IMR-90 (cell line): Measurements from ENCODE around the gene CDT1. TPM values are rescaled to one million over a fixed set of nuclear protein-coding genes. Genes with fewer than 3 reads are reported as not detected.

Experiments
- ATAC-seq: fragments of 200-7000 bp; cut with Tn5 transposase; 2 replicates; pipeline ENCODE4 v1.9.1; 2020; ENCODE audit warnings: low read depth, mild to moderate bottlenecking, moderate library complexity
- BruUV-seq: library from RNA; stranded (reverse); fragments of 400-500 nt; replicated peaks from 2 replicates; lab custom pipeline; 2021; lab: Mats Ljungman, UMichigan
- CTCF ChIA-PET: fragments of 300-600 bp; formaldehyde crosslinking; extraction: SDS; loops from one replicate; lab custom pipeline; 2021; ENCODE audit warnings: antibody characterized with exemption; lab: Yijun Ruan, JAX
- POLR2A ChIA-PET: fragments of 300-600 bp; sonication (Branson Sonifier 250); formaldehyde crosslinking; loops from one replicate; lab custom pipeline; 2022; ENCODE audit warnings: antibody characterized with exemption; ENCODE audit not compliant: unreplicated experiment; lab: Charles Lee
- DNase-seq: peaks from one replicate; pipeline ENCODE4 v3.0.0; 2013
- H2AFZ ChIP-seq: replicated peaks from 2 replicates; pipeline ENCODE3; 2013; ENCODE audit warnings: low read length, mild to moderate bottlenecking; ENCODE audit not compliant: poor library complexity
- H2AK5ac ChIP-seq: 2 replicates; pipeline ENCODE4 v1.6.1; 2013; ENCODE audit warnings: low read depth, low read length, inconsistent platforms
- H2AK9ac ChIP-seq: replicated peaks from 2 replicates; pipeline ENCODE3; 2013; ENCODE audit warnings: mild to moderate bottlenecking, low read depth, low read length, moderate library complexity; ENCODE audit not compliant: poor library complexity
- H2BK120ac ChIP-seq: 2 replicates; pipeline ENCODE4 v1.6.1; 2013; ENCODE audit warnings: low read depth, low read length, inconsistent platforms
- H2BK15ac ChIP-seq: 3 replicates; pipeline ENCODE4 v1.6.1; 2013; ENCODE audit warnings: low read depth, low read length, inconsistent platforms
- H2BK20ac ChIP-seq: 2 replicates; pipeline ENCODE4 v1.6.1; 2013; ENCODE audit warnings: low read depth, mild to moderate bottlenecking, inconsistent platforms, low read length, moderate library complexity
- H2BK5ac ChIP-seq: 2 replicates; pipeline ENCODE4 v1.6.1; 2013; ENCODE audit warnings: mild to moderate bottlenecking, low read depth, low read length, inconsistent platforms; ENCODE audit not compliant: poor library complexity, severe bottlenecking
- H3K14ac ChIP-seq: replicated peaks from 2 replicates; pipeline ENCODE4 v1.6.1; 2013; ENCODE audit warnings: low read depth, low read length, inconsistent platforms
- H3K18ac ChIP-seq: 2 replicates; pipeline ENCODE4 v1.6.1; 2013; ENCODE audit warnings: low read depth, low read length, control low read depth
- H3K23ac ChIP-seq: 2 replicates; pipeline ENCODE4 v1.6.1; 2013; ENCODE audit warnings: low read depth, low read length, inconsistent platforms
- H3K27ac ChIP-seq: 2 replicates; pipeline ENCODE4 v1.5.1; 2013; ENCODE audit warnings: mild to moderate bottlenecking, control low read depth, low read length; ENCODE audit not compliant: insufficient read depth
- H3K27me3 ChIP-seq: 2 replicates; pipeline ENCODE4 v1.6.1; 2013; ENCODE audit warnings: low read length; ENCODE audit not compliant: control insufficient read depth, insufficient read depth
- H3K36me3 ChIP-seq: 2 replicates; pipeline ENCODE4 v1.6.1; 2013; ENCODE audit warnings: low read length, mixed read lengths; ENCODE audit not compliant: control insufficient read depth, insufficient read depth
- H3K4ac ChIP-seq: 2 replicates; pipeline ENCODE4 v1.6.1; 2013; ENCODE audit warnings: low read depth, low read length, inconsistent platforms
- H3K4me1 ChIP-seq: 2 replicates; pipeline ENCODE4 v1.6.1; 2013; ENCODE audit warnings: low read length, mixed read lengths; ENCODE audit not compliant: control insufficient read depth, insufficient read depth
- H3K4me2 ChIP-seq: 2 replicates; pipeline ENCODE4 v1.6.1; 2013; ENCODE audit warnings: low read depth, mild to moderate bottlenecking, control low read depth, low read length, moderate library complexity
- H3K4me3 ChIP-seq: 2 replicates; pipeline ENCODE4 v1.5.1; 2013; ENCODE audit warnings: low read depth, mild to moderate bottlenecking, control low read depth, low read length, moderate library complexity; ENCODE audit not compliant: insufficient read depth
- H3K56ac ChIP-seq: 2 replicates; pipeline ENCODE4 v1.6.1; 2013; ENCODE audit warnings: low read length, inconsistent platforms; ENCODE audit not compliant: insufficient read depth; ENCODE audit errors: extremely low read depth
- H3K79me1 ChIP-seq, 2 experiments: 2 replicates each; pipeline ENCODE4 v1.6.1; 2013; ENCODE audit warnings: low read length in 2 of 2, inconsistent platforms in 1 of 2, low read depth in 1 of 2
- H3K9ac ChIP-seq: 2 replicates; pipeline ENCODE4 v1.6.1; 2013; ENCODE audit warnings: low read depth, low read length, control low read depth
- H3K9me1 ChIP-seq: 2 replicates; pipeline ENCODE4 v1.6.1; 2013; ENCODE audit warnings: low read length, inconsistent platforms; ENCODE audit not compliant: insufficient read depth
- H3K9me3 ChIP-seq: 2 replicates; pipeline ENCODE4 v1.6.1; 2013; ENCODE audit warnings: low read length; ENCODE audit not compliant: control insufficient read depth, insufficient read depth
- H4K20me1 ChIP-seq: 2 replicates; pipeline ENCODE4 v1.6.1; 2013; ENCODE audit warnings: low read length, inconsistent platforms; ENCODE audit not compliant: insufficient read depth
- H4K5ac ChIP-seq: 2 replicates; pipeline ENCODE4 v1.6.1; 2013; ENCODE audit warnings: mild to moderate bottlenecking, low read depth, low read length, control low read depth
- H4K8ac ChIP-seq, 2 experiments: 2 replicates each; pipeline ENCODE4 v1.6.1; 2013; ENCODE audit warnings: low read depth in 2 of 2, low read length in 2 of 2, control low read depth in 1 of 2, inconsistent platforms in 1 of 2
- H4K91ac ChIP-seq: 2 replicates; pipeline ENCODE4 v1.6.1; 2013; ENCODE audit warnings: low read depth, low read length, inconsistent platforms; ENCODE audit not compliant: insufficient read depth
- BHLHE40 ChIP-seq: fragments of 150-350 bp; IDR thresholded peaks from 2 replicates; pipeline ENCODE4 v1.6.1; 2016; ENCODE audit warnings: mild to moderate bottlenecking, low read depth, low read length
- CEBPB ChIP-seq: IDR thresholded peaks from 2 replicates; pipeline ENCODE4 v1.6.1; 2012; ENCODE audit warnings: low read depth, low read length, improper control_type of control experiment
- CHD1 ChIP-seq: IDR thresholded peaks from 2 replicates; pipeline ENCODE4 v1.6.1; 2012; ENCODE audit warnings: low read depth, low read length, improper control_type of control experiment
- CTCF ChIP-seq: conservative IDR thresholded peaks from 2 replicates; pipeline ENCODE4 v1.5.1; 2012; ENCODE audit warnings: mild to moderate bottlenecking, low read depth, low read length, improper control_type of control experiment
- ELK1 ChIP-seq: fragments of 150-350 bp; IDR thresholded peaks from 2 replicates; pipeline ENCODE4 v1.6.1; 2016; ENCODE audit warnings: low read depth, mild to moderate bottlenecking, low read length, moderate library complexity, borderline replicate concordance
- FOS ChIP-seq: fragments of 150-350 bp; IDR thresholded peaks from 2 replicates; pipeline ENCODE4 v1.6.1; 2016; ENCODE audit warnings: low read depth, low read length
- MAFK ChIP-seq: IDR thresholded peaks from 2 replicates; pipeline ENCODE4 v1.6.1; 2012; ENCODE audit warnings: low read depth, low read length, improper control_type of control experiment
- MAZ ChIP-seq: IDR thresholded peaks from 2 replicates; pipeline ENCODE4 v1.6.1; 2012; ENCODE audit warnings: low read depth, mild to moderate bottlenecking, low read length, improper control_type of control experiment, moderate library complexity, borderline replicate concordance
- MXI1 ChIP-seq: IDR thresholded peaks from 2 replicates; pipeline ENCODE4 v1.6.1; 2012; ENCODE audit warnings: low read depth, mild to moderate bottlenecking, low read length, moderate library complexity, borderline replicate concordance
- NFE2L2 ChIP-seq: fragments of 150-350 bp; IDR thresholded peaks from 2 replicates; pipeline ENCODE4 v1.6.1; 2016; ENCODE audit warnings: low read depth, mild to moderate bottlenecking, low read length
- POLR2A ChIP-seq: IDR thresholded peaks from 2 replicates; pipeline ENCODE4 v1.6.1; 2012; ENCODE audit warnings: mild to moderate bottlenecking, low read depth, low read length
- RAD21 ChIP-seq: IDR thresholded peaks from 2 replicates; pipeline ENCODE4 v1.6.1; 2012; ENCODE audit warnings: low read length, improper control_type of control experiment
- RCOR1 ChIP-seq: IDR thresholded peaks from 2 replicates; pipeline ENCODE4 v1.6.1; 2012; ENCODE audit warnings: mild to moderate bottlenecking, low read length, improper control_type of control experiment; ENCODE audit not compliant: insufficient replicate concordance
- RFX5 ChIP-seq: IDR thresholded peaks from 2 replicates; pipeline ENCODE4 v1.8.0; 2012; ENCODE audit warnings: low read depth, mild to moderate bottlenecking, low read length, moderate library complexity
- SMC3 ChIP-seq: fragments of 150-350 bp; IDR thresholded peaks from 2 replicates; pipeline ENCODE4 v1.6.1; 2016; ENCODE audit warnings: low read depth, mild to moderate bottlenecking, antibody characterized with exemption, low read length, moderate library complexity
- USF2 ChIP-seq: fragments of 150-350 bp; IDR thresholded peaks from 2 replicates; pipeline ENCODE4 v1.6.1; 2017; ENCODE audit warnings: mild to moderate bottlenecking, antibody characterized with exemption, low read length, low read depth
- WGBS, 2 experiments: methylation state at CpG; one replicate each; pipeline versions ENCODE4 v1.1.5 to v1.1.7; 2013; ENCODE audit warnings: missing lambda C conversion rate in 2 of 2; ENCODE audit not compliant: insufficient read length in 1 of 2; ENCODE audit errors: extremely low coverage in 2 of 2; 5-methylcytosine and 5-hydroxymethylcytosine counted together
- dilution Hi-C: fragments of 300-500 bp; cut with HindIII; formaldehyde crosslinking; loops from one replicate; pipeline ENCODE4 v1.14.3; 2018; ENCODE audit warnings: low sequenced_read_pairs; ENCODE audit not compliant: unreplicated experiment
- in situ Hi-C: fragments of 300-500 bp; cut with MboI; formaldehyde crosslinking; loops from 3 replicates; pipeline ENCODE4 v1.14.3; 2019; ENCODE audit warnings: low sequenced_read_pairs, inconsistent platforms, mixed read lengths
- intact Hi-C: fragments of 100-400 bp; cut with micrococcal nuclease; formaldehyde crosslinking; loops from 2 replicates; pipeline ENCODE4 v1.10.0; 2022
- polyA plus RNA-seq, 3 experiments: library from polyadenylated mRNA; depleted of rRNA; stranded (reverse); fragments of >200 nt; gene quantifications; 2 replicates each; pipeline ENCODE4 v1.2.3, GENCODE V29; 2012; ENCODE audit warnings: low replicate concordance in 1 of 3
- total RNA-seq: library from RNA; depleted of rRNA; stranded (reverse); fragments of >200 nt; gene quantifications from 2 replicates; pipeline ENCODE4 v1.2.3, GENCODE V29; 2012

Gene CDT1
- total and polyA plus RNA-seq, 2 of the 4 experiments (the other 2 are of a cell fraction): 3.2 to 11.8 TPM

DNA sequence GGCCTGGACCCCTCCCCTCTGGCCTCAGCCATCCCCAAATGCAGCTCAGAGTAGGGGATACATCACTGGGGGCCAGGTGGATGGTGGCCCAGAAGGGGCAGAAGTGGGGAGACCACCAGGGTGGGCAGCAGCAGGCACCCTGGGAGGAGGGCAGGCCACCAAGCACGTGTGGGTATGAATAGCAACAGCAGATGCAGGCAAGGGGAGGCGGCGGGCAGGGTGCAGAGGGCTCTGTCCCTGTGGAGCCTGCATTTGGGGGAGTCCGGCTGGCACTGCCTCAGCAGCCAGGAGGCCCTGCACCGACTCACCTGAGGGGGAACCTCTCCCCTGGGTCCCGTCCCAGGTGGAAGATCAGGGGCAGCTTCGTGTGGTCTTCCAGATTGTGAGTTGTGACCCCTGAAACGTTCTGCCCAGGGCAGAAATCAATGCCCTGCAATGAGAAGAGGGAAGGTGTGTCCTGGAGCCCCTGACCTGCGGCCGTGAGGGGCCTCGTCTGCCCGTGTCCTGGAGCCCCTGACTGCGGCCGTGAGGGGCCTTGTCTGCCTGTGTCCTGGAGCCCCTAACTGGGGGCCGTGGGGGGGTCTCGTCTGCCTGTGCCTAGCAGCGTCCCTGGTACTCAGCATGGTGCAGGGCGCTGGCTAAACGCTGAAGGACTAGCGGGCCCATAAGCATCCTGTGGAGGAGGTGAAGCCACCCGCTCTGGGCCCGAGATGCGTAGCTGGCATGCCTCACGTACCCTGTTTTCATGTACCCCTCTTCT lies 18.9 kb downstream of the CDT1 start:
- dilution Hi-C loops: no loop called here

More for the DNA sequence above, 18.9 kb downstream of the CDT1 start:
- H4K5ac ChIP-seq: no peak overlapping the region
- ChIA-PET CTCF (no interaction called here), POLR2A (no interaction called here)
- H2AK5ac ChIP-seq: no peak overlapping the region
- H3K4me1 ChIP-seq: peaks cover 12% of the 10 kb centered on the region
- in situ Hi-C loops (no loop called here), intact Hi-C loops (no loop called here)
- H3K4me2 ChIP-seq: no peak overlapping the region
- no peaks in the 10 kb centered on the region for H3K9me3 ChIP-seq
- ATAC-seq: no peak
- WGBS, 2 experiments: 90% methylated on average over 13 of the region's 24 CpGs; no CpG with 5 or more reads in 1 of the 2 experiments
- no peak overlapping the region for H2BK15ac ChIP-seq
- BruUV-seq: no TSS peak
- no peak overlapping the region for H3K27ac ChIP-seq
- no peak overlapping the region for H2BK120ac ChIP-seq
- no peak overlapping the region for H2BK20ac ChIP-seq
- TF ChIP-seq ELK1 (no peak), CHD1 (no peak), CTCF (no peak), MAFK (no peak), RAD21 (no peak), POLR2A (no peak), MXI1 (no peak), SMC3 (no peak), BHLHE40 (no peak), MAZ (no peak), CEBPB (no peak), USF2 (no peak), RFX5 (no peak), NFE2L2 (no peak), RCOR1 (no peak), FOS (no peak)
- H4K91ac ChIP-seq: no peak overlapping the region
- H2BK5ac ChIP-seq: no peak overlapping the region
- no peak overlapping the region for H3K9ac ChIP-seq
- no peak overlapping the region for H3K23ac ChIP-seq
- H4K8ac ChIP-seq: no peak overlapping the region
- H3K9me1 ChIP-seq: peaks cover 5% of the 10 kb centered on the region
- H3K4me3 ChIP-seq: no peak overlapping the region
- H3K18ac ChIP-seq: no peak overlapping the region
- H3K27me3 ChIP-seq: no peaks in the 10 kb centered on the region
- H3K36me3 ChIP-seq: peaks cover 24% of the 10 kb centered on the region
- no peak overlapping the region for H3K56ac ChIP-seq
- H3K14ac ChIP-seq: no peak overlapping the region
- H2AFZ ChIP-seq: no peak overlapping the region
- DNase-seq: no peak
- H3K4ac ChIP-seq: no peak overlapping the region
- no peaks in the 10 kb centered on the region for H3K79me1 ChIP-seq
- peaks cover 4% of the 10 kb centered on the region; the same call in 1 of the 2 replicates for H4K20me1 ChIP-seq
- no peak overlapping the region for H2AK9ac ChIP-seq
